NCI-H82 (cell line): Measurements from ENCODE around the gene PARP9.
"Not testable (repeated sequence)": the region's sequence is repeated elsewhere in the genome, so short reads cannot be mapped to it uniquely, and the experiment has no call there.

Experiments
- DNase-seq: peaks from one replicate; lab custom pipeline; 2025; lab: John Stamatoyannopoulos, UW

Gene PARP9

DNA sequence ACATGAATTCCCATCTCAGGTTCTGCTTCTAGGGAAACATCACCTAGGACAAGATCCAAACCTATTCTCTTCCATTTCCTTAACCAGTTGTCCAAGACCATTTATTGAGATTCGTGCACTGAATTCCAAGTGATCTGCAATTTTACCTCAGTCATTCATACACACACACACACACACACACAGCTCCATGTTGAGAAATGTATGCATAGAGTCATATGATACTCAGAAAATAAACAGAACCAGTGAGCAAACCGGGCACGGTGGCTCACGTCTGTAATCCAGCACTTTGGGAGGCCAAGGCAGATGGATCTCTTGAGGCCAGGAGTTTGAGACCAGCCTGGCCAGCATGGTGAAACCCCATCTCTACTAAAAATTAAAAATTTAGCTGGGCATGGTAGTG is 43.2 kb downstream of the PARP9 start:
- no peak for DNase-seq

DNA sequence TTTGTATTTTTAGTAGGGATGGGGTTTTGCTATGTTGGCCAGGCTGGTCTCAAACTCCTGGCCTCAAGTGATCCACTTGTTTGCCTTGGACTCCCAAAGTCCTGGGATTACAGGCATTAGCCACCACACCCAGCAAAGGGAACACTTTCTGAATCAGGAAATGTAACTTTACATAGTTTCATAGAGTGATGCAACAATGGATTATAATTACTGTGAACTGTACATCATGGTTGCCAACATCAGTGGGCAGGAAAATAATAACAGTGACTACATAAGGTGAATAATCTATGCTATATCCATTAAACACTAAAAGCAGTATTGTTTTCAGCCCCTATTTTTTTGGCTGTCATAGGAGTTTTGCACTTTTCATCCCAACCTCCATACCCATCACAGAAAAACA is 44.4 kb downstream of the PARP9 start:
- no peak for DNase-seq

DNA sequence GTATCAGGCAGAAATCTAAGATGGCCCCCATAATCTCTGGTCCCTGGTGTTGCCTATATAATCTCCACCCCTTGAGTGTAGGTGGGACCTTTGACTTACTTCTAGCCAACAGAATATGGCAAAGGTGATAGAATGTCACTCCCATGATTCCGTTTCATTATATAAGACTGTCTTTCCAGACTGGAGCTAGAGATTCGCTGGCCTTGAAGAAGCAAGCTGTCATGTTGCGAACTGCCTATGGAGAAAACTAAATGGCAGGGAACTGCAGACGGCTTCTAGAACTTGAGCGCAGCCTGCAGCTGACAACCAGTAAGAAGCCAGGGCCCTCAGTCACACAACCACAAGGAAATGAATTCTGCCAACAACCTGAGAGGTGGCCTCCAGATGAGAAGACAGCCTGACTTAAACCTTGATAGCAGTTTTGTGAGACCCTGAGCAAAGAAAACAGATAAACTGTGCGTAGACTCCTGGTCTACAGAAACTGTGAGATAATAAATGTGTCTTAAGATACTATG is 47.2 kb downstream of the PARP9 start:
- no peak for DNase-seq

DNA sequence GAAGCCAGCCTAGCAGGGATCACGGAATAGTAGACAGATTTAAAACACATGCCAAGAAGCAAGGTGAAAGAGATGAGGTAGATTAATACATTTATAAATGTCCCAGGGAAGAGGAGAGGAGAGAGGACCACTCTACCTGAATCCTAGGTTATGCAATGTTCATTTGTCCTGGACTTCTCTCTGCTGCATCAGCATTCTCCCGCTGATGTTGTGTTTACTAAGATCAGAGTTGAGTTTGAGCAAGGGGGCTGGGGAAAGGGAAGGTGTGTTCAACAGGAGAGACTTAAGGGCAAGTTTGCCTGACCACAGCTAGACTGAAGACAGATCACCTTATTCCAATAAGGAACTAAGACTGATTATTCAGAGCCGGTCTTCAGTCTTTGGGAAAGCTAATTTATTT is 48.2 kb downstream of the PARP9 start:
- no peak for DNase-seq

DNA sequence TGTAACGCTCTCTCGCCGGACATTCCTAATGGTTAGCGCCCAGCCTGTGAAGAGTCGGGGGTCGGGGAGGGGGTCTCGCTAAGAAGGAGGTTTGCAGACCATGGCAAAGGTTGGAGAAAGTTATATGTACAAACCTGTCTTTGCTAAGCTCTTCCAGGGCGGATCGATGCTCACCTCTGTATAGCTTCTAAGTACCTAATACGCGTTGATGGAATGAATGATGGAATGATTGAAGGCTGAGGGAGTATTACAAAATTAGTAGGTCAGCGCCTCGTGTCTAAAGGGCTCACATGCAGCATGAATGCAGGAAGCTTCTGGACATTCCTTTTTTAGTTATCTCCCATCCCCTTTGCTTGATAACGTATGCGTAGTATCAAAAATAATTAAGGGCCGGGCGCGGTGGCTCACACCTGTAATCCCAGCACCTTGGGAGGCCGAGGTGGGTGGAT is 49.1 kb downstream of the PARP9 start:
- DNase-seq, result no peak

DNA sequence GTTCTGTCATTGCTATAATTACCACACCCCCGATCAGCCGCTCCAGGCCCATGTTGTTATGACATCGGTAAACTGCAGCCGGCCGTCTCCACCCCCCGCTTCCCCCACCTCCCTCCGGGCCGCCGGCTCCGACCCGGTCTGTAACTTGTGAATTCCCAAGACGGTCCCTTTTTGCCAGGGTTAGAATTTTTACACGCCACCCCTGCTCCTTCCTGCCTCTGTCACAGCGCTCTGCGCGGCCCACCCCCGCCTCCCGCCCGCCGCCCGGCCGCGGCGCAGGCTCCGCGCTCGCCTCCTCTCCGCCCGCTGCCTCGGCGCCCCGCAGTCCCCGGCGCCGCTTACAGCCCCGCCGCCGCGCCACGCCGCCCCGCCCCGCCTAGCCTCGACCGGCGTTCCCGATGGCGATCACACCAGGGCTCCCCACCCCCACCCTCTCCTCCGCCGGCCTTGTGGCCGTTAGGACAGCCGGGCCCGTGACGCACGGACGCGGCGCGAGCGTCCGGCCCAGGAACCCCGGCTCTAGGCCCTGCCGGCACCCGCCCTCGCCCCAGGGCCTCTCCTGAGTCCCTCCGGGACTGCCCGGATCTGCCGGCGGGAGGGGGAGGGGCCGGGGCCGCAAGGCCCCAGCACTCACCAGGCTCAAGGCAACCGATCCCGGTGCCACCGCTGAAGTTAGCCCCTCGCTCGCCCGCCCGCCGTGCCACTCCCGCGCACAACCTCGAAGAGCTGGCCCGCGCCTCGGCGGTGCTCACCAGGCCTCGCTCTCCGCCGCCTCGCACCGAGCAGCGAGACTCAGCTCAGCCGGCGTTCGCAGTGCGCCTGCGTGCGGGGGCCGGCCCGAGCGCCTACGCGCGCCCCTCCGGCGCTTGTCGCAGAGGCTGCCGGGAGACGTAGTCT is 49.7 kb downstream of the PARP9 start, which contains the start of gene KPNA1:
KPNA1 (minus strand) TSS at position 817 of the 897 bp plus-strand sequence. CDS start 18,374 bp downstream, outside the sequence.
- peak; percentile 93 for DNase-seq

DNA sequence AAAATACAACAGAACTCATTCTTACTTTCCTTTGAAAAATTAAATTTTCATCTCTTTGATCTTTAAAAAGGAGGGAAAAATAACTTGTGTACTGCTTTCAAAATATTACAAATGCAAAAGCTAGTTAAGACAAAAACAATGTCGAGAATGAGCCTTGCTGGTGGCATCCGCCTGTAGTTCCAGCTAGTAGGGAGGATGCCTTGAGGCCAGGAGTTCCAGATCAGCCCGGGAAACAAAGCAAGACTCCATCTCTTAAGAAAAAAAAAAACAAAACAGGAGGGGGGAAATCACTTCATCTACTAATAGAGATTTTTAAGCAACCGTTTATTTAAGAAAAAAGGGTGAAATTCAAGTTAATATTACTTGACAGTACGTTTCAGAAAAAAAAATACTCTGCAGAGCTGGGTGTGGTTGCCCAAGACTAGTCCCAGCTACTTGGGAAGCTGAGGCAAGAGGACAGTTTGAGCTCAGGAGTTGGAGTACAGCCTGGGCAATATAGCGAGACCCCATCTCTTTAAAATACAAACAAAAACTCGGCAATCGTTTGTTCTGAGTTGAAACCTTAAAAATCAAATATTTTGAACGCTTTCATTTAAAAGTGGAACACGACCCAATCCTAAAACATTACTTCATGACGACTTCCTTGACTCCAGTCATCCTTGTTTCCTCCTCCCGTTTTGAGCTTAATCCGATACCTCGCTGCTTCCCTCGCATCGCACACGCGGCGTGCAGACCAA is 50.5 kb downstream of the PARP9 start:
- DNase-seq, result peak; percentile 30

DNA sequence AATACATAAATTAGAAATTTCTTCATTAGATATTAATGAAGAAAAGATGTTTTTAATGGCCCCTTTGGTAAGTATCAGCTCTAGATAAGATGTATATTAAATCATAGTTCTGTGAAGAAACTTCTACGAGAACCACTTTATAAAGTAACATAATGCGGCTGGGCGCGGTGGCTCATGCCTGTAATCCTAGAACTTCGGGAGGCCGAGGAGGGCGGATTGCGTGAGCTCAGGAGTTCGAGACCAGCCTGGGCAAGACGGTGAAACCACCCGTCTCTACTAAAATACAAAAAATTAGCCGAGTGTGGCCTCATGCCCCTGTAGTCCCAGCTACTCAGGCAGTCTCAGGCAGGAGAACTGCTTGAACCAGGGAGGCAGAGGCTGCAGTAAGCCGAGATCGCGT is 51.8 kb downstream of the PARP9 start:
- DNase-seq, result no peak

DNA sequence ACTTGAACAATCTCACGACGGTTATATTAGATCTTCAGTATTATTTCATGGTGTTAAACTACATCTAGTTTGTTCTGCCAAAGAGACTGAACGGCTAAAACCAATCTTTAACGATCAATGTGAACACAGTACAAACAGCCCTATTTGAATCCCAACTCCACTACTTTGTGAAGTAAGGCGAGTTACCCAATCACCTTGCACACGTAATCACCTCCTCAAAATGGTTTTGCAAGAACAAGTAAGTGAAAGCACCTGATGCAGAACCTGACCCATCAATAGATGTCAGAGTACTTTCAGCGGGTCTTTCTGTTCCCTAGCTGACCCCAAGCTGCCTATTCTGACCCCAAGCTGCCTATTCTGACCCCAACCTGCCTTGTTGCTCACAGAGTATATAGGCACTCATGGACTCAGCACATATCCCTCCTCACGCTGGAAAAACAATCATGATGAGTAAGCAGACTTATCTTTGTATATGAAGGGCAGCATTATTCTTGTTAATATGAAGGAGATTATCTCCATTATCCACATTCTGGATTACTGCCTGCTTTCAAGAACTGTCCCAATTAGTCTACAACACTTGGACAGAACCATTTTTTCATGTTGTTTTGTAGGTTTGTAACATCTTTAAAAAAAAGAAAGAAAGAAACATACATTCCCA is 53.1 kb downstream of the PARP9 start:
- DNase-seq, result peak; percentile 21

DNA sequence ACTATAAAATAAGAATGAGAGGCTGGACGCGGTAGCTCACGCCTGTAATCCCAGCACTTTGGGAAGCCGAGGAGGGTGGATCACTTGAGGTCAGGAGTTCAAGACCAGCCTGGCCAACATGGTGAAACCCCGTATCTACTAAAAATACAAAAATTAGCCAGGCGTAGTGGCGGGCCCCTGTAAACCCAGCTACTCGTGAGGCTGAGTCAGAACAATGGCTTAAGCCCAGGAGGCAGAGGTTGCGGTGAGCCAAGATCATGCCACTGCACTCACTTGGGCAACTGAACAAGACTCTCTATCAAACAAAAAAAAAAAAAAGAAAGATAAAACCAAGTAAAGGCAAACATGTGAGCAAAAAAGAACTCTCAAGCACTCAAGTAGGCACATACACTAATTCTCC is 55.2 kb downstream of the PARP9 start:
- DNase-seq, result not testable (repeated sequence)

DNA sequence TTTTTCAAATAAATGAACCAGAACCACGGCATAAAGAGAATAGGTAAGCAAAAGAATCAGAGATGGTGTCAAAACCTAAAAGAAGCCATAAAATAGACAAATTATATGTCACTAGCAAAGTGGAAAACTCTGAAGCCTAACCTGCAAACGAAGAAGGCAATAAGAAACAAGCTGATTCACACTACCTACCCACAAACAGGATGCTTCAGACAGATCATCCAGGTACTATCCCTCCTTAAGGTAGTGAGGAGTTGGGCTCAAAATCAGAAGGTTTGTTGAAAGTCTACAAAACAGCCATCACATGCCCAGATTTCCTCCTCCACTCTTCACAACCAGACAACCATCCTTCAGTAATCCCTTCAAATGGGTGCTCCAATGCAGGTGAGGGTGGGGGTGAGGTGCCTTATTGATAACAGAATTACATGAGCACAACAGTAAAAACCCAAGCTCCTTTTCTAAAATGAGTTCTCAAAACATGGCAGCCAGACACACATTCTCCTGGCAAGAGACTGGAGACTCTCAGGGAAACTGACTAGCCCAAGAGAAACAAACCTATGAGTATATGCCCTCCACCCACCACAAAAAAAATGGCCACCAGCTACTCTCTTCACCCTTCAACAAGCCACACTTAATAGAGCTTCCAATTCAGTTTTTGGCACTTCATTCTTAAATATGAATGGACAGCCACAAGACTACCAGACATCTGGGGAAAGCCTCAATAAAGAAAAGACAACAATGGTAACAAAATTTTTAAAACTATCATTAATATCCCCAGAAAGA is 55.8 kb downstream of the PARP9 start:
- no peak for DNase-seq

DNA sequence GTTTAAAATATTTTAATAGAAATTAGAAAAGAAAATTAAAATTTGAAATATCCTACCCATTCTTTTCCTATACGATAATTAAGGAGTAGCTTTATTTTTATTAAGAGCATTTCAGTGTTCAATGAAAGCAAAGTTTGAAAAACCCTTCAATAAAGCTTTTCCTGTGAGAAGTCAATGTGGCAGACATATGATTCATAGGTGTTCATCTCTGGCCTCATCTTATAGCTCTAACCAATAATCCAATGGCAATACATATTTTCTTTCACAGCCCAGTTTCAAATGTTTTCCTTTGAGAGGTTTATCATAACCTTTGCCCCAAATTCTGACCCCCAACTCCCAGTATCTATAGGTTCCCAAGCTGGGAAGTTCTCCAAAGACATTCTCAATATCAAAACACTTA is 57.6 kb downstream of the PARP9 start:
- no peak for DNase-seq

DNA sequence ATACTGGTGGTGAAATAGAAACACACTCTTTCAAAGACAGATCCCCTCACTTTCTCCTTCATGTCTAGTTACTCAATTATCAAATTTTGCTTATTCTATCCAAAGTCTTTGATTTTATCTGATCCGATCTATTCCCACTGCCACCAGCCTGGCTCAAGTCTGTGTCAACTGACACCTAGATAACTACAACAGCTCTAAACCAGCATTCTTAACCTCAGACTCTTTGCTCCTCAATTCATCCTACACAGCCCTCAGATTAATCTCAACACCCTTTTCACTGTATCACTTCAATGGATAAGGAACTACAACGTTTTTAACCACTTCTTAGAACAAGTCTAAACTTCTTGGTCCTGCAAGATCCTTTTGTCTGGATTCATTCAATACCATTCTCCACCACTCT is 58.4 kb downstream of the PARP9 start:
- no peak for DNase-seq

DNA sequence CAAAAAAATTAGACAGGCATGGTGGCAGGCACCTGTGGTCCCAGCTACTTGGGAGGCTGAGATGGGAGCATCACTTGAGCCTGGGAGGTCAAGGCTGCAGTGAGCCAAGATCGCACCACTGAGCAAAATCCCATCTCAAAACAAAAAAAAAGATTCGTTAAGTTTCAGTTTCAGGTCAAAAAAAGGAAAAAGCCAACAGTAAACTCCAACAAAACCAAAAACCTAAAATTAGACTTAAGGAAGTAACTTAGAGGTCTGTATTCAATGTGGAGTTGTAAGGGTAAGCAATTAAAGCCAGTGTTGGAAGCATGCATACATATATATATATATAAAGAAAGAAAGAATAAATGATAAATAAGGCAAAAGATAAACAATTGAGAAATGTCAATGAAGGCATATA is 61.2 kb downstream of the PARP9 start:
- DNase-seq, result no peak

DNA sequence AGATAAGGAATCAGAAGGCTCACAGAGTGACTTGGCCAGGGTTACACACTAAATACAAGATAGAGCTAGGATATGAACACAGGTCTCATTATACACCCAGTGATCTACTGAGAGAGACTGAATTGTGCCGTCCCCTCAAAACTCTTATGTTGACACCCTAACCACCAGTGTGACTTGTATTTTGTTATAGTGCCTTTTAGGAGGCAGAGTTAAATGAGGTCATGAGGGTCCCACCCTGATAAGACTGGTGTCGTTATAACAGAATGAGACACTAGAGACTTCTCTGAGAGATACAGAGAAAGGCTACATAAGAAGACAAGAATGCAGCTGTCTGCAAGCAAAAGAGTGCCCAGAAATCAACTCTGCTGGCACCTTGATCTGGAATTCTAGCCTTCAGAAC is 62.0 kb downstream of the PARP9 start:
- no peak for DNase-seq

DNA sequence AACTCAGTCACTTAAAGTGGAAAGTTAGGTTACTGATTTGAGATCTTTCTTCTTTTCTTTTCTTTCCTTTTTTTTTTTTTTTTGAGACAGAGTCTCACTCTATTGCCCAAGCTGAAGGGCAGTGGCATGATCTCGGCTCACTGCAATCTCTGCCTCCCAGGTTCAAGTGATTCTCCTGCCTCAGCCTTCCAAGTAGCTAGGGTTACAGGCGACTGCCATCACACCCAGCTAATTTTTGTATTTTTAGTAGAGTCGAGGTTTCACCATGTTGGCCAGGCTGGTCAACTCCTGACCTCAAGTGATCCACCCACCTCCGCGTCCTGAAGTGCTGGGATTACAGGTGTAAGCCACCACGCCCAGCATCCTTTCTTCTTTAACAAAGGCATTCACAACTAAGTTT is 63.1 kb downstream of the PARP9 start:
- not testable (repeated sequence) for DNase-seq

DNA sequence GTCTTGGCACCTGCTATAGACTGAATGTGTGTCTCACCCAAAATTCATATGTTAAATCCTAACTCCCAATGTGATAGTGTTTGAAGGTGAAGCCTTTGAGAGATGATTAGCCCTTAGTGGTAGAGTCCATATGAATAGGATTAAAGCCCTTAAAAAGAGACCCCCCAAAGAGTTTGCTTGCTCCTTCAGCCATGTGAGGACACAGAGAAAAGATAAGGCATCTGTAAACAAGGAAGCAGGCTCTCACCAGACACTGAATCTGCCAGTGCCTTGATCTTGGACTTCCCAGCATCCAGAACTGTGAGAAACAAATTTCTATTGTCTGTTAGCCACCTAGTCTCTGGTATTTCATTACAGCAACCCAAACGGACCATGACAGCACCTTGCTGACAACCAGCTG is 65.9 kb downstream of the PARP9 start:
- DNase-seq, result no peak

DNA sequence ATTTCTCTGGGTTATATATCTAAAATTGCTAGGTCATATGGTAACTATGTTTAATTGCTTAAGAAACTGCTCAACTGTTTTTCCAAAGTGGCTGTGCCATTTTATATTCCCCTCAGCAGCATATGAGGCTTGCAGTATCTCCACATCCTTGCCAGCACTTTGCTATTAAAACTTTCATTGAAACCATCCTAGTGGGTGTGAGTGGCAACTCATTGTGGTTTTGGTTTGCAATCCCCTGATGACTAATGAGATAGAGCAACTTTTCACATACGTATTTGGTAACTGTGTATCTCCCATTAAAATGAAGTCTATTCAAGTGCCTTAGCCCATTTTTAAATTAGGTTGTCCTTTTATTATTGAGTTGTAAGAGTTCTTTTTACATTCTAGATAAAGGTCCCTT is 66.7 kb downstream of the PARP9 start:
- DNase-seq, result no peak

DNA sequence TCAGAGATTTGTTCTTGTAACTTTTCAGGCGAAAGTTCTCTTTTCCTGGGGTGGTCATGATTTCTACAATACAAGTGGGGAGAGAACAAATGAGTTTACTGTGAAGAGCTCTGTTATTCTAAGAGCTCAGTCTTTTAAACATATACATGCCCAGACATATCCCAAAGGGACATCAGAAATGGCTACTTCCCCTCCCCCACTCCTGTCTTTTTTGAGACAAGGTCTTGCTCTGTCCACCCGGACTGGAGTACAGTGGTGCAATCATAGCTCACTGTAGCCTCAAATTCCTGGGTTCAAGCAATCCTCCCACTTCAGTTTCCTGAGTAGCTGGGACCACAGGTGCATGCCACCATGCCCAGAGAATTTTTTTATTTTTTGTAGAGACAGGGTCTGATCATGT is 67.6 kb downstream of the PARP9 start:
- no peak for DNase-seq

DNA sequence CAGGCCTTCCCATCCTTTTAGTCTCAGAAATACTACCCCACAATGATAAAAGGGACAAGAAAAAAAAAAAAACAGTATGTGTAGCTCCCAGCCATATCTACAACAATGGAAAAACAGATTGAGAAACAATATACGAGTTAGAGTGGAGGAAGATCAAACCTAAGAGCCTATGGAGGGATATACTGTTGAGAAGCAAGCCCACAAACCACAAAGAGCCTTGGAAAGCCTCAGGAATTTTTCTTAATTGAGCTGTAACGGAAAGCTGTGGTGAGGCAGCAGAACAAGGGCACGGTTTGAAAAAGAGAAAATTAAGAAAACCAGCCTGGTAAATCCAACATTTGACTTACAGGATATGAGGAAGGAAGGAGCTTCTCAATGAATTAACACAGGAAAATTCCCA is 70.8 kb downstream of the PARP9 start:
- no peak for DNase-seq

DNA sequence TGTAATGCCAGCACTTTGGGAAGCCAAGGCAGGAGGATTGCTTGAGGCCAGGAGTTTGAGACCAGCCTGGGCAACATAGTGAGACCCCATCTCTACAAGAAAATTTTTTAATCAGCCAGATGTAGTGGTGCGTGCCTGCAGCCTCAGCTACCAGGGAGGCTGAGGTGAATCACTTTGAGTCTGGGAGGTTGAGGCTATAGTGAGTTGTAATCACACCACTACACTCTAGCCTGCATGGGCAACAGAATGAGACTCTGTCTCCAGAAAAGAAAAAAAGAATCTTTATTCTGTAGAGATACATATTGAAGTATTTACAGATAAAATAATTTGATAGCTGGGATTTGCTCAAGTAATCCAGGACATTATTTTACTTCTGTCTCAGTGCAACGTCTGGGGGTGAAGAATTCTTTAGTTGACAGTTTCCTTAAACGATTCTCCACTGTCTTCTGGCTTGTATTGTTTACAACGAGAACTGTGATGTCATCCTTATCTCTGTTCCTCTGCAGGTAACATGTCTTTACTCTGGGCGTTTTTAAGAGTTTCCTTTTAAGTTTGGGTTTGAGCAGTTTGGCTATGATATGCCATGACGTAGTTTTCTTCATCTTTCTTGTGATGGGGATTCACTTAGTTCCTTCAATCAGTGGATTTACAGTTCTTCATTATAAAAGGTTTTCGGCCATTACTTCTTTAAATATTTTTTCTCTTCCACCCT is 75.7 kb downstream of the PARP9 start:
- DNase-seq, result no peak
